Loucy (cell line): ENCODE data around the gene HOXA7.

Experiments
- EZH2phosphoT487 ChIP-seq: fragments of 200-600 bp; IDR thresholded peaks from 2 replicates; pipeline ENCODE4 v1.6.1; 2018; ENCODE audit warnings: antibody characterized with exemption, mild to moderate bottlenecking, moderate library complexity, borderline replicate concordance
- TF ChIP-seq, protein P1 (sequence below): fragments of 200-600 bp; sonication (generic); conservative IDR thresholded peaks from 2 replicates; pipeline ENCODE4 v1.5.1; 2014; ENCODE audit warnings: mild to moderate bottlenecking, antibody characterized with exemption, low read length

DNA sequence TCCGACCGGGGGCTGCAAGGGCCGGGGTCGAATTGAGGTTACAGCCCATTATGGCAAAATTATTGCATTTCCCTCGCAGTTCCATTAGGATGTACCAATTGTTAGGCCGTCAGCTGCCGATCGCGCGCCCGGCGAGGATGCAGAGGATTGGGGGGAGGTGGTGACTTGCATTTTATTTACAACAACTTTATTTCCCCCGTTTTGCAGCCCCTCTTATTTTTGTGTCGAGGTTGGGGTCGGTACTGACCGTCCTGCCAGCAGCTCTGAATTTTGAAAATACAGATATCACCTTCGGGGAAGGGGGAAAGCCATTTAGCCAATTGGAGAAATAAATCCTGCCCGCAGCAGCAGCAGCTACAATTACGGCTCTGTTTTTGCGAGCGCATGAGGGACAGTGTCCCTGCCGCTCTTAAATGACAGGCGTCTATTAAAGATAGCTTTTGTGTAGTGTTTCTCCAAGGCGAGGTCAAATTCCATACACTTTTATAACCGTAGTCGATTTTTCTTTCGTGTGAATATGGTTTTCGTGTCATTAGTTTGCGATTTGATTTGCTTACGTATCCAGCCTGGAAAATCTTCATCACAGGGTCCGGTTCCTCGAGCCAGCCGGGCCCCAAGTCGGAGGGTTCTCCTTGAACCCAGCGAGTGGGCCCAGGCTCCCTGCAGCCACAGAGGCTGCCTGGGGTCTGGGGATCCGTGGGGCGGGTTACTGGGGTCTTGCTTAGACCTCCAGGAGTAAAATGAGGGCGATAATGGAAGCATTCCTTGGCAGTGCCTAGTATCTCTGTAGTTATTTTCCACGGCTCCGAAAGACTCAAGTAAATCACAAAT lies 12.3 kb downstream of the HOXA7 start:
- TF ChIP-seq, protein P1, sequence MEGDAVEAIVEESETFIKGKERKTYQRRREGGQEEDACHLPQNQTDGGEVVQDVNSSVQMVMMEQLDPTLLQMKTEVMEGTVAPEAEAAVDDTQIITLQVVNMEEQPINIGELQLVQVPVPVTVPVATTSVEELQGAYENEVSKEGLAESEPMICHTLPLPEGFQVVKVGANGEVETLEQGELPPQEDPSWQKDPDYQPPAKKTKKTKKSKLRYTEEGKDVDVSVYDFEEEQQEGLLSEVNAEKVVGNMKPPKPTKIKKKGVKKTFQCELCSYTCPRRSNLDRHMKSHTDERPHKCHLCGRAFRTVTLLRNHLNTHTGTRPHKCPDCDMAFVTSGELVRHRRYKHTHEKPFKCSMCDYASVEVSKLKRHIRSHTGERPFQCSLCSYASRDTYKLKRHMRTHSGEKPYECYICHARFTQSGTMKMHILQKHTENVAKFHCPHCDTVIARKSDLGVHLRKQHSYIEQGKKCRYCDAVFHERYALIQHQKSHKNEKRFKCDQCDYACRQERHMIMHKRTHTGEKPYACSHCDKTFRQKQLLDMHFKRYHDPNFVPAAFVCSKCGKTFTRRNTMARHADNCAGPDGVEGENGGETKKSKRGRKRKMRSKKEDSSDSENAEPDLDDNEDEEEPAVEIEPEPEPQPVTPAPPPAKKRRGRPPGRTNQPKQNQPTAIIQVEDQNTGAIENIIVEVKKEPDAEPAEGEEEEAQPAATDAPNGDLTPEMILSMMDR = no peak
- TF ChIP-seq EZH2phosphoT487 = no peak
